ENCODE results near the gene ANKRD11.

The ANKRD11 gene

DNA sequence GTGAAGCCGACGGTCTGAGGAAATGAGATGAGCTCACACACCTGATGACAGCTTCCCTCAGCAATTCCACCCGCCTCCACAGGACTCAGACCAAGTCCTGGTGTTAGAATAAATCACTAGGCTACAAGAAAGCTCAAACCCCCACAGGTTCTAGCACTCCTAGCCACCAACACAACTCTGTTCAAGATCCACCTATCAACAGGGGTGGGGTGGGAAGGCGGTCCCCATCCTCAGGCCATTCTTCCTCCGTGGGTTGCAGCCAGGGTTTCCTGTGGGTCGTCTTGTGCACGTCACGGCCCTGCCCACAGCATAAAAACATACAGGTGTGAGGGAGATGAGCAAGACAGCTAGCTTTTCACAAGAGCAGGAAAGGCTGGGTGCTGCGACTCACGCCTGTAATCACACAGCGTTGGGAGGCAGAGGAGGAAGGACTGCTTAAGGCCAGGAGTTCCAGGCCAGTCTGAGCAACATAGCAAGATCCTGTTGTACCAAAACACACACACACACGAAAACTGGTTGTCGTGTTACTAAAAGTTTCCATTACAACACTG lies 81.1 kb downstream of the ANKRD11 start:
- FAIRE-seq (no peak), DNase-seq (ENCODE audit: insufficient read length, low spot score) (no peak)
- TF ChIP-seq, protein P1, sequence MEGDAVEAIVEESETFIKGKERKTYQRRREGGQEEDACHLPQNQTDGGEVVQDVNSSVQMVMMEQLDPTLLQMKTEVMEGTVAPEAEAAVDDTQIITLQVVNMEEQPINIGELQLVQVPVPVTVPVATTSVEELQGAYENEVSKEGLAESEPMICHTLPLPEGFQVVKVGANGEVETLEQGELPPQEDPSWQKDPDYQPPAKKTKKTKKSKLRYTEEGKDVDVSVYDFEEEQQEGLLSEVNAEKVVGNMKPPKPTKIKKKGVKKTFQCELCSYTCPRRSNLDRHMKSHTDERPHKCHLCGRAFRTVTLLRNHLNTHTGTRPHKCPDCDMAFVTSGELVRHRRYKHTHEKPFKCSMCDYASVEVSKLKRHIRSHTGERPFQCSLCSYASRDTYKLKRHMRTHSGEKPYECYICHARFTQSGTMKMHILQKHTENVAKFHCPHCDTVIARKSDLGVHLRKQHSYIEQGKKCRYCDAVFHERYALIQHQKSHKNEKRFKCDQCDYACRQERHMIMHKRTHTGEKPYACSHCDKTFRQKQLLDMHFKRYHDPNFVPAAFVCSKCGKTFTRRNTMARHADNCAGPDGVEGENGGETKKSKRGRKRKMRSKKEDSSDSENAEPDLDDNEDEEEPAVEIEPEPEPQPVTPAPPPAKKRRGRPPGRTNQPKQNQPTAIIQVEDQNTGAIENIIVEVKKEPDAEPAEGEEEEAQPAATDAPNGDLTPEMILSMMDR (IDR thresholded peaks at IDR 0.05; ENCODE audit: insufficient read depth, missing control alignments), result no peak

DNA sequence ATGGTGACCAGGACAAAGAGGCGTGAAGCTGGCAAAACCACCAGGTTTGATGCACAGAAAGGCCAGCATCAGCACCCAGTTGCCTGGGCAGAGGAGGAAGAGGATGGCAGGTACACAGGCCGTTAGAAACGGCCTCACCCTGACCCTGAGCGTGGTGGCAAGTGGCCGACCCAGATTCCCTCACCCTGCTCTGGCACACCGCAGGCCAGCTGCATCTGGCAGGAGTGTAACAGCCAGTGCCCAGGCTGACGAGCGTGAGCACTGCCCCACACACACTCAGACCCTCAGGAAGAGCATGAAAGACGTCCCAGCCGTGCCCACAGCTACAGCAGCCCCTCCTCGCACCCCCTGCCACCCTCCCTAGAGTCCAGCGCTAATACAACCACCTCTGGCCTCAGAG lies 82.0 kb downstream of the ANKRD11 start:
- no peak for FAIRE-seq
- TF ChIP-seq, protein P1 (IDR thresholded peaks at IDR 0.05; ENCODE audit: insufficient read depth, missing control alignments), result no peak
- no peak for DNase-seq (ENCODE audit: insufficient read length, low spot score)

DNA sequence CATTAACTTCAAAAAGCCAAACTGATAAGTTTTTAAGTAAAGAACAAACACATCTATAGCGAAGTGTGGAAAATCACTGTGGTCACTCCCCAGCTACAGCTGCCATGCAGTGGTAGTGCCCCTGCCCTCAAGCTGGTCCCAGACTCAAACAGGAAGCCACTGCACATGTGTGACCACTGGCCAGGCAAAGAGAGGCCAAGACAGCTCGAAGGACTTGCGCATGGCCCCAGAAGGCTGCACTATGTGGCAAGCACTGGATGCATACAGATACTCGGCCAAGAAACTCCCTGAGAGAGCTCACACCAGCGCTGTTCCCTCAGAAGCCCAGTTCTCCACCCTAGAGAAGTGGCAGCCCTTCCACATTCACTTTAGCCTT lies 82.4 kb downstream of the ANKRD11 start:
- DNase-seq (ENCODE audit: insufficient read length, low spot score) (no peak), FAIRE-seq (no peak)
- TF ChIP-seq, protein P1 (IDR thresholded peaks at IDR 0.05; ENCODE audit: insufficient read depth, missing control alignments), result no peak

DNA sequence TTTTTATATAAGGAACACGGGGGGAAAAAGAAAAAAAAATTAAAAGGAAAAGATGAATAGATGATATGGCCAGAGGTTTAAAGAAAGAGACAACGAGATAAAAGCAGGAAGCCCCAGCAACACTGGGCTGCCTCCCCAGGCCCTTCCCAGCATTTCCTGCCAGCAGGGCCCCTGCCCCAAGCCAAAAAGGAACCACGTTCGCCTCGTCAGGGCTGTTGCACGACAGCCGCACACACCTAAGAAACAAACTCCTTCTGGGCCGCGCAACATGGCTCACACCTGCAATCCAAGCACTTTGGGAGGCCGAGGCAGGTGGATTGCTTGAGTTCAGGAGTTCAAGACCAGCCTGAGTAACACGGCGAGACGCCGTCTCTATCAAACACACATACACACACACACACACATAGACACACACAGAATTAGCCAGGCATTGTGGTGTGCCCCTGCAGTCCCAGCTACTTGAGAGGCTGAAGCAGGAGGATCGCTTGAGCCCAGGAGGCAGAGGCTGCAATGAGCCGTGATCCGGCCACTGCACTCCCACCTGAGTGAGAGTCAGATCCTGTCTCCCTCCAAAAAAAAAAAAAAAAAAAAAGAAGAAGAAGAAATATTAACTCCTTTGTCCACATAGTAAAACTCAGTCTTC lies 83.0 kb downstream of the ANKRD11 start:
- DNase-seq (ENCODE audit: insufficient read length, low spot score), result no peak
- FAIRE-seq, result no peak
- TF ChIP-seq, protein P1 (IDR thresholded peaks at IDR 0.05; ENCODE audit: insufficient read depth, missing control alignments), result no peak

DNA sequence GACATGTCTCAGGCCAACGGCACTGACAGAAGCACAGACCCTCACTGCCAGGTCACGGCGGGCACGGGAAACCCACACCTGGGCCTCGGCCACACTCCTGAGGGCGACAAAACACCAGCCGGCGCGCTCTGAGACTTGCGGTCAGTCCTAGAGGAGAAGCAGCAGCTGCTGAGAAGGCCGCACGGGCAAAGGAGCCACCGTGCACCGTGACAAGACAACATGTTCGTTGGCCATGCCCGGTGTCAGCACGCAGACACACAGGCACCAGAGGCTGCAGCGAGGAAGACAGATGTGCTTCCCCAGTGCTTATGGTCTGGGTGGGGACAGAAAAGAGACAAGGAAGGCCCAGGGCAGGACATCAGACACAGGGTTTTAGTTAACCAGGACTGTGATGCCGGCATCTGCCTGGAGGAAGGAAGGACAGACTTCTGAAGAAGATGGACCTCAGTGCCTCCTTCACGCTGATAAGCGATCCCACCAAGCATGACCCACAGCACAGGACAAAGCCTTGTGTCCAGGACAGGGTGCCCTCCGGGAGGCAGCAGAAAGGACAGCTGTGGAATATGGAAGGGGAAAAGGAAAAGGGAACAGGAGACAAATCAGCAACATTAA lies 84.0 kb downstream of the ANKRD11 start:
- no peak for FAIRE-seq
- TF ChIP-seq, protein P1 (IDR thresholded peaks at IDR 0.05; ENCODE audit: insufficient read depth, missing control alignments), result no peak
- no peak for DNase-seq (ENCODE audit: insufficient read length, low spot score)

DNA sequence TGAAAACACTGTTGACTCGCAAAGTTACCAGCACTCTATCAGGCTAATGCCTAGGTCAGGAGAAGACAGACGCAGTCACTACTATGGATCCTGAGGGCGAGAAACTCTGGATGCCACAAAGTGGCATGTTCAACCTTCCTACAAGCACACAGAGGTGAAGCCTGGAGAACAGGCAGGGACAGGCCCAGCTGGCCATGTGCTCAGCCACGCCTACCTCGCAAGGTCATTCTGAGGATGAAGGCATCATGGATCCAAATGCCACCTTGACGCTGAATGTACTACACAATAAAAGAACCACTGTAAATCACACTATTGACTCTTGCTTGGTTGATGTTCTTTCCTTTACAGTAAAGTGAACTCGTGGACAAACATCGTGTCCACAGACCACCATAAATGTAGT lies 85.8 kb downstream of the ANKRD11 start:
- no peak for FAIRE-seq
- TF ChIP-seq, protein P1 (IDR thresholded peaks at IDR 0.05; ENCODE audit: insufficient read depth, missing control alignments), result no peak
- DNase-seq (ENCODE audit: insufficient read length, low spot score), result no peak

DNA sequence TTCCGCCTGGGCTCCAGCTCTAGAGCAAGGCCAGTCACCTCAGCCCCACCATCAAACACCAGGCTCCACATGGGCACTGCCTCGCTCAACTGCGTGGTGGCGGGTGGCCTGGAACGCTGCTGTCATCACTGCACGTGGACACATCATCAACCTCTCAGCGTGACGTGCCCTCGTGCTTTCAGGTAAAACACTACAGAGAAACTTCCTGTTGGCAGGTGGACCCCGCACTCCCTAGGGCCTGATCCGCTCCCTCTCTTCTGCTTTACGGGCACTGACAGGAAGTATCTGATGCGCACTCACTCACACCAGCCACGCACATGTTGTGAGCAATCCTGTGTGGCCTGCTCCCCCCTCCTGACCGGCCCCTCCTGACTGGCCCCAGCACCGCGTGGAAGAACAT lies 87.4 kb downstream of the ANKRD11 start:
- no peak for FAIRE-seq
- TF ChIP-seq, protein P1 (IDR thresholded peaks at IDR 0.05; ENCODE audit: insufficient read depth, missing control alignments), result no peak
- DNase-seq (ENCODE audit: insufficient read length, low spot score), result no peak

Measured in D721Med (cell line).